Left renal cortex interstitium (tissue), 4 donors: ENCODE measurements around the gene RBM14. TPM values are rescaled to one million over a fixed set of nuclear protein-coding genes. Genes with fewer than 3 reads are reported as not detected.

ENCODE experiments used
- DNase-seq, 4 donors: peaks; one replicate each; pipeline ENCODE4 v3.0.0-alpha.2; 2013; ENCODE audit warnings: low read depth in 4 of 4, low spot score in 2 of 4, missing footprints in 1 of 4
- polyA plus RNA-seq, 4 donors: library from polyadenylated mRNA; unstranded; fragments of 120-200 nt; gene quantifications; one replicate each; pipeline ENCODE4 v1.2.1, GENCODE V29; 2013; ENCODE audit not compliant: insufficient read length in 4 of 4

Gene RBM14
- polyA plus RNA-seq, 4 donors = 55.6 to 105 (median 80.4) TPM

DNA sequence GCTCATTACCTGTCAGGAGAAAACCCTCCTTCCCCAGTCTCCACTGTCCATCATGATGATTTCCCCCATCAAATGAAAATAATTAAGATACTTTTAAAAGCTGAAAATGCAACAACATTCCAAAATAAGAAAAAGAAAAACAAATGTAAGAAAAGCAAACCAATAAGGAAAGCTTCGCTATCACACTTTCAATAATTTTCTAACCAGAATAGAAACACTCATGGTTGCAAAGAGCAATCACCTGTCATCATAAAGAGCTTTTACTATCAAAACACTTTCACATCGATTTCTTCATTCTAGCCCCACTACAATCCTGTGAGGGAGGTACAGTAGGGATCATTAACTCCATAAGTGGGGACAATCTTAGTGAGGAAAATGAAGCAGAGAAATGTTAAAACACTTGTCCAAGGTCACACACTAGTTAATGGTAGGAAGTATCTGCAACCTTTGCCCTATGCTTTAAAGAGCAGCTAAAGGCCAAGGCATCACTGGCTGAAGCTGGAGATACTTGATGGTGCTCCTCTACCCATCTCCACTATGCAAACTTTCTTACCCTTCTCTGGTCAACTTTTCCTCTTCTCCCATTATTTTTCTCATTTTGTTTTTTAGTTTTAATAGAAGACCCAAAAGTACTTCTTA lies 58.7 kb downstream of the RBM14 start:
- DNase-seq = no peak

GRCh38 chr11:66676282-66676919 lies 60.0 kb downstream of the RBM14 start:
- no peak for DNase-seq

Other genes starting within 250 kb of the RBM14 start
- gene SLC29A2, start 244.9 kb upstream of the RBM14 start, polyA plus RNA-seq = 10 to 100 TPM; 14.6 to 33.0 (median 22.3) TPM
- under 1 TPM; 0.06 to 0.54 (median 0.22) TPM for gene NPAS4, start 195.6 kb upstream of the RBM14 start, polyA plus RNA-seq
- gene MRPL11, start 177.8 kb upstream of the RBM14 start, polyA plus RNA-seq = 10 to 100 TPM; 67.7 to 87.7 (median 78.9) TPM
- 1 to 10 TPM; 4.5 to 7.8 (median 6.4) TPM for gene PELI3, start 149.7 kb upstream of the RBM14 start, polyA plus RNA-seq
- 10 to 100 TPM; 19.6 to 31.2 (median 25.5) TPM for gene DPP3, start 136.2 kb upstream of the RBM14 start, polyA plus RNA-seq
- gene BBS1, start 106.0 kb upstream of the RBM14 start, polyA plus RNA-seq = 100 to 1,000 TPM in 1 of 4 donors, 10 to 100 TPM in 3; 61.4 to 102 (median 79.8) TPM
- gene ZDHHC24, start 70.6 kb upstream of the RBM14 start, polyA plus RNA-seq = 10 to 100 TPM in 2 of 4 donors, 1 to 10 TPM in 2; 5.9 to 13.3 (median 9.9) TPM
- gene ACTN3, start 69.7 kb upstream of the RBM14 start, polyA plus RNA-seq = under 1 TPM; 0.31 to 0.69 (median 0.63) TPM
- gene CTSF, start 48.0 kb upstream of the RBM14 start, polyA plus RNA-seq = 100 to 1,000 TPM in 2 of 4 donors, 10 to 100 TPM in 2; 88.3 to 102 (median 101) TPM
- under 1 TPM; 0.24 to 0.37 (median 0.34) TPM for gene CCDC87, start 23.6 kb upstream of the RBM14 start, polyA plus RNA-seq
- gene CCS, start 23.4 kb upstream of the RBM14 start, polyA plus RNA-seq = 10 to 100 TPM; 39.1 to 78.2 (median 64.9) TPM
- gene RBM4, start 22.1 kb downstream of the RBM14 start, polyA plus RNA-seq = 100 to 1,000 TPM; 242 to 267 (median 260) TPM
- gene RBM4B, start 61.3 kb downstream of the RBM14 start, polyA plus RNA-seq = 10 to 100 TPM; 59.9 to 84.2 (median 71.3) TPM
- 10 to 100 TPM; 56.0 to 67.5 (median 64.7) TPM for gene SPTBN2, start 112.6 kb downstream of the RBM14 start, polyA plus RNA-seq
- 10 to 100 TPM; 18.0 to 35.1 (median 26.7) TPM for gene RCE1, start 226.8 kb downstream of the RBM14 start, polyA plus RNA-seq
- 10 to 100 TPM; 13.4 to 31.1 (median 25.4) TPM for gene LRFN4, start 240.4 kb downstream of the RBM14 start, polyA plus RNA-seq